Measurements from ENCODE around the gene SPI1.
"Not testable (repeated sequence)": the region's sequence is repeated elsewhere in the genome, so short reads cannot be mapped to it uniquely, and the experiment has no call there.

SPI1 gene

GRCh38 chr11:47347137-47347536, 31.2 kb downstream of the SPI1 start:
- Mint-ChIP-seq H3K27ac (ENCODE audit: low read depth) (no peak overlapping the region), H3K4me3 (no peak overlapping the region), H3K36me3 (ENCODE audit: insufficient read depth) (peaks cover 2% of the 10 kb centered on the region), H3K9me3 (no peaks in the 10 kb centered on the region), H3K27me3 (no peaks in the 10 kb centered on the region), H3K4me1 (no peaks in the 10 kb centered on the region)
- ATAC-seq (replicated peaks; ENCODE audit: extremely low read depth, poor library complexity, severe bottlenecking), result no peak
- DNase-seq (ENCODE audit: low spot score in 2 of 2), result no peak

- Mint-ChIP-seq H3K27ac (ENCODE audit: low read depth) (no peak overlapping the region), H3K27me3 (no peaks in the 10 kb centered on the region), H3K4me1 (no peaks in the 10 kb centered on the region), H3K36me3 (ENCODE audit: insufficient read depth) (peaks cover 2% of the 10 kb centered on the region), H3K9me3 (no peaks in the 10 kb centered on the region), H3K4me3 (no peak overlapping the region)
- ATAC-seq (replicated peaks; ENCODE audit: extremely low read depth, poor library complexity, severe bottlenecking) (no peak), DNase-seq (ENCODE audit: low spot score in 2 of 2) (no peak)
Observed at GRCh38 chr11:47345890-47346563, 32.3 kb downstream of the SPI1 start.

GRCh38 chr11:47342854-47343253, 35.5 kb downstream of the SPI1 start:
- Mint-ChIP-seq H3K27ac (ENCODE audit: low read depth) (no peak overlapping the region), H3K27me3 (no peaks in the 10 kb centered on the region), H3K4me3 (no peak overlapping the region), H3K4me1 (no peaks in the 10 kb centered on the region), H3K9me3 (no peaks in the 10 kb centered on the region), H3K36me3 (ENCODE audit: insufficient read depth) (peaks cover 2% of the 10 kb centered on the region)
- DNase-seq (ENCODE audit: low spot score in 2 of 2) (no peak), ATAC-seq (replicated peaks; ENCODE audit: extremely low read depth, poor library complexity, severe bottlenecking) (no peak)

- Mint-ChIP-seq H3K27me3 (no peaks in the 10 kb centered on the region), H3K36me3 (ENCODE audit: insufficient read depth) (peaks cover 2% of the 10 kb centered on the region), H3K9me3 (no peaks in the 10 kb centered on the region), H3K27ac (ENCODE audit: low read depth) (no peak overlapping the region), H3K4me3 (no peak overlapping the region), H3K4me1 (no peaks in the 10 kb centered on the region)
- DNase-seq (ENCODE audit: low spot score in 2 of 2), result no peak
- no peak for ATAC-seq (replicated peaks; ENCODE audit: extremely low read depth, poor library complexity, severe bottlenecking)
Observed at GRCh38 chr11:47342036-47342803, 36.1 kb downstream of the SPI1 start.

- no peak for ATAC-seq (replicated peaks; ENCODE audit: extremely low read depth, poor library complexity, severe bottlenecking)
- Mint-ChIP-seq H3K4me1 (no peaks in the 10 kb centered on the region), H3K9me3 (no peaks in the 10 kb centered on the region)
Observed at GRCh38 chr11:47340980-47341775, 37.2 kb downstream of the SPI1 start.

GRCh38 chr11:47340010-47340409, 38.3 kb downstream of the SPI1 start:
- Mint-ChIP-seq H3K36me3 (ENCODE audit: insufficient read depth) (peaks cover 2% of the 10 kb centered on the region), H3K4me3 (no peak overlapping the region), H3K27ac (ENCODE audit: low read depth) (no peak overlapping the region), H3K4me1 (no peaks in the 10 kb centered on the region), H3K9me3 (no peaks in the 10 kb centered on the region), H3K27me3 (no peaks in the 10 kb centered on the region)
- DNase-seq (ENCODE audit: low spot score in 2 of 2) (no peak), ATAC-seq (replicated peaks; ENCODE audit: extremely low read depth, poor library complexity, severe bottlenecking) (no peak)

More at GRCh38 chr11:47340980-47341775, 37.2 kb downstream of the SPI1 start:
- Mint-ChIP-seq H3K27me3 (no peaks in the 10 kb centered on the region), H3K4me3 (no peak overlapping the region), H3K27ac (ENCODE audit: low read depth) (no peak overlapping the region), H3K36me3 (ENCODE audit: insufficient read depth) (peaks cover 2% of the 10 kb centered on the region)
- no peak for DNase-seq (ENCODE audit: low spot score in 2 of 2)

GRCh38 chr11:47338396-47339241, 39.7 kb downstream of the SPI1 start:
- Mint-ChIP-seq H3K27me3 (no peaks in the 10 kb centered on the region), H3K36me3 (ENCODE audit: insufficient read depth) (peaks cover 2% of the 10 kb centered on the region), H3K9me3 (no peaks in the 10 kb centered on the region), H3K27ac (ENCODE audit: low read depth) (no peak overlapping the region), H3K4me1 (no peaks in the 10 kb centered on the region), H3K4me3 (no peak overlapping the region)
- DNase-seq (ENCODE audit: low spot score in 2 of 2) (no peak), ATAC-seq (replicated peaks; ENCODE audit: extremely low read depth, poor library complexity, severe bottlenecking) (no peak)

- Mint-ChIP-seq H3K36me3 (ENCODE audit: insufficient read depth) (no peaks in the 10 kb centered on the region), H3K4me3 (no peak overlapping the region), H3K4me1 (no peaks in the 10 kb centered on the region), H3K9me3 (no peaks in the 10 kb centered on the region), H3K27ac (ENCODE audit: low read depth) (no peak overlapping the region), H3K27me3 (no peaks in the 10 kb centered on the region)
- no peak for ATAC-seq (replicated peaks; ENCODE audit: extremely low read depth, poor library complexity, severe bottlenecking)
- no peak for DNase-seq (ENCODE audit: low spot score in 2 of 2)
Observed at GRCh38 chr11:47337229-47337924, 41.0 kb downstream of the SPI1 start.

- no peak for ATAC-seq (replicated peaks; ENCODE audit: extremely low read depth, poor library complexity, severe bottlenecking)
- DNase-seq (ENCODE audit: low spot score in 2 of 2), result no peak
- Mint-ChIP-seq H3K27ac (ENCODE audit: low read depth) (no peak overlapping the region), H3K4me1 (no peaks in the 10 kb centered on the region), H3K27me3 (no peaks in the 10 kb centered on the region), H3K36me3 (ENCODE audit: insufficient read depth) (no peaks in the 10 kb centered on the region), H3K4me3 (no peak overlapping the region), H3K9me3 (no peaks in the 10 kb centered on the region)
Observed at GRCh38 chr11:47336595-47336994, 41.8 kb downstream of the SPI1 start.

GRCh38 chr11:47335733-47336132, 42.6 kb downstream of the SPI1 start:
- ATAC-seq (replicated peaks; ENCODE audit: extremely low read depth, poor library complexity, severe bottlenecking), result no peak
- Mint-ChIP-seq H3K27me3 (no peaks in the 10 kb centered on the region), H3K27ac (ENCODE audit: low read depth) (no peak overlapping the region), H3K4me3 (no peak overlapping the region), H3K36me3 (ENCODE audit: insufficient read depth) (peaks cover 2% of the 10 kb centered on the region), H3K9me3 (no peaks in the 10 kb centered on the region), H3K4me1 (no peaks in the 10 kb centered on the region)
- DNase-seq (ENCODE audit: low spot score in 2 of 2), result no peak

- not testable (repeated sequence) for H3K27ac Mint-ChIP-seq (ENCODE audit: low read depth); H3K9me3 Mint-ChIP-seq; H3K36me3 Mint-ChIP-seq (ENCODE audit: insufficient read depth); H3K27me3 Mint-ChIP-seq; ATAC-seq (replicated peaks; ENCODE audit: extremely low read depth, poor library complexity, severe bottlenecking); H3K4me1 Mint-ChIP-seq; DNase-seq (ENCODE audit: low spot score in 2 of 2); H3K4me3 Mint-ChIP-seq
Observed at GRCh38 chr11:47334699-47335411, 43.5 kb downstream of the SPI1 start.
